ENCODE results near the gene CDH4. TPM values are rescaled to one million over a fixed set of nuclear protein-coding genes. Genes with fewer than 3 reads are reported as not detected.

The CDH4 gene
- total RNA-seq, 6 experiments from 2014 or later: 5.8 to 12.8 (median 10.9) TPM

GRCh38 chr20:61655591-61655990 is 403.5 kb downstream of the CDH4 start:
- H3K4me3 Mint-ChIP-seq: no peak overlapping the region
- peaks cover 4% of the 10 kb centered on the region; the same call in 1 of the 2 replicates for H3K27me3 Mint-ChIP-seq (ENCODE audit: insufficient read depth)
- peaks cover 29% of the 10 kb centered on the region for H3K9me3 Mint-ChIP-seq
- H3K27ac Mint-ChIP-seq: no peak overlapping the region
- no peak for DNase-seq
- no peaks in the 10 kb centered on the region for H3K4me1 Mint-ChIP-seq (ENCODE audit: low read depth)
- no peak for TF ChIP-seq CTCF (IDR thresholded peaks at IDR 0.05)
- H3K36me3 Mint-ChIP-seq (ENCODE audit: low read depth): no peaks in the 10 kb centered on the region; the same call in 1 of the 2 replicates

GRCh38 chr20:61656198-61656597 is 404.1 kb downstream of the CDH4 start:
- no peak overlapping the region for H3K4me3 Mint-ChIP-seq
- H3K9me3 Mint-ChIP-seq: peaks cover 29% of the 10 kb centered on the region
- no peaks in the 10 kb centered on the region; the same call in 1 of the 2 replicates for H3K36me3 Mint-ChIP-seq (ENCODE audit: low read depth)
- H3K27ac Mint-ChIP-seq: no peak overlapping the region
- TF ChIP-seq CTCF (IDR thresholded peaks at IDR 0.05): no peak
- no peak for DNase-seq
- H3K27me3 Mint-ChIP-seq (ENCODE audit: insufficient read depth): peaks cover 4% of the 10 kb centered on the region; the same call in 1 of the 2 replicates
- H3K4me1 Mint-ChIP-seq (ENCODE audit: low read depth): no peaks in the 10 kb centered on the region

GRCh38 chr20:61657721-61658377 is 405.8 kb downstream of the CDH4 start:
- peaks cover 31% of the 10 kb centered on the region for H3K9me3 Mint-ChIP-seq
- H3K27me3 Mint-ChIP-seq (ENCODE audit: insufficient read depth): no peaks in the 10 kb centered on the region
- no peak for TF ChIP-seq CTCF (IDR thresholded peaks at IDR 0.05)
- no peaks in the 10 kb centered on the region for H3K4me1 Mint-ChIP-seq (ENCODE audit: low read depth)
- no peak for DNase-seq
- H3K27ac Mint-ChIP-seq: no peak overlapping the region
- no peak overlapping the region for H3K4me3 Mint-ChIP-seq
- H3K36me3 Mint-ChIP-seq (ENCODE audit: low read depth): no peaks in the 10 kb centered on the region; the same call in 1 of the 2 replicates

GRCh38 chr20:61658563-61658962 is 406.5 kb downstream of the CDH4 start:
- H3K4me1 Mint-ChIP-seq (ENCODE audit: low read depth): no peaks in the 10 kb centered on the region
- no peaks in the 10 kb centered on the region; the same call in 1 of the 2 replicates for H3K36me3 Mint-ChIP-seq (ENCODE audit: low read depth)

GRCh38 chr20:61659246-61659993 is 407.4 kb downstream of the CDH4 start:
- Mint-ChIP-seq H3K36me3 (ENCODE audit: low read depth) (no peaks in the 10 kb centered on the region; the same call in 1 of the 2 replicates), H3K4me3 (no peak overlapping the region), H3K27me3 (ENCODE audit: insufficient read depth) (no peaks in the 10 kb centered on the region), H3K9me3 (peaks cover 32% of the 10 kb centered on the region), H3K27ac (no peak overlapping the region), H3K4me1 (ENCODE audit: low read depth) (no peaks in the 10 kb centered on the region)
- no peak for DNase-seq
- TF ChIP-seq CTCF (IDR thresholded peaks at IDR 0.05): no peak

More at GRCh38 chr20:61658563-61658962, 406.5 kb downstream of the CDH4 start:
- TF ChIP-seq CTCF (IDR thresholded peaks at IDR 0.05): no peak
- Mint-ChIP-seq H3K27me3 (ENCODE audit: insufficient read depth) (no peaks in the 10 kb centered on the region), H3K27ac (no peak overlapping the region), H3K9me3 (peaks cover 38% of the 10 kb centered on the region), H3K4me3 (no peak overlapping the region)
- no peak for DNase-seq
